Measurements from ENCODE around the gene ZMAT2. TPM values are rescaled to one million over a fixed set of nuclear protein-coding genes. Genes with fewer than 3 reads are reported as not detected.

The ZMAT2 gene
- total and polyA plus RNA-seq, 10 of the 15 experiments (the other 5 are each of a cell fraction or from before 2014, with no cell fraction given): 28.1 to 102 (median 42.9) TPM

DNA sequence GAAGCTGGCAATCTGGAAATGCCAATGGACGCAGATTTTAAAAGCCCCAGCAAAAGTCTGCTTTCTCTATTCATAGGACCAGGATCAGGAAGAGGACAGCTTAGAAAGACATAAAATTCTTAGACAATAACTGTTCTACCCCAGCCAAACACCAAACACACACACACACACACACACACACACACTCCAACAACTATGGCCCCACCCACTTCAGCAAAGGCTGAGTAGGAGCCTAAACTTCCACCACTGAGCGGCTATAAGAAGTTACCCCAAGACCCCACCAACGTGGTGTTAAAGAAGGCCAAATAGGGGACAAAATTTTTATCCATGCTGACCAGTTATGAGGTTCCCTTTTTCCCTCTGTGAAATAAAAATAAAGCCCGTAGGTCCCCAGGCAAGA lies 32.9 kb downstream of the ZMAT2 start:
- ChIA-PET RAD21 (ENCODE audit: unreplicated experiment) (no interaction called here), CTCF (no interaction called here), SMC1A (ENCODE audit: uncharacterized antibody, unreplicated experiment) (interaction anchor here (0.7 kb wide), 1 partner anchor 67 kb away, joined by 3 read pairs; no protein-coding TSS in a partner anchor), POLR2A (no interaction called here)
- no peaks in the 10 kb centered on the region for H3K36me3 ChIP-seq (ENCODE audit: control insufficient read depth in 2 of 2, insufficient read depth in 2 of 2, low read length in 1 of 2)
- no peaks in the 10 kb centered on the region; the same call in 2 of the 3 replicates for H3K9me3 ChIP-seq (replicated peaks; ENCODE audit: control insufficient read depth, insufficient read depth, low read length)
- 28% methylated on average over 4 of the region's 4 CpGs for WGBS (ENCODE audit: insufficient coverage, insufficient replicate concordance, low lambda C conversion rate, missing lambda C conversion rate)
- H4K20me1 ChIP-seq (ENCODE audit: control insufficient read depth, insufficient read depth): no peaks in the 10 kb centered on the region
- in situ Hi-C loops (cut with MboI) (no loop called here), intact Hi-C loops (cut with micrococcal nuclease; ENCODE audit: unreplicated experiment) (no loop called here)
- H2AFZ ChIP-seq (ENCODE audit: control insufficient read depth, low read depth, low read length): no peak overlapping the region
- H3K9ac ChIP-seq (ENCODE audit: control insufficient read depth, insufficient read depth, low read length): no peak overlapping the region
- H3K4me3 ChIP-seq: no peak overlapping the region
- H3K27me3 ChIP-seq (replicated peaks in 1 of 2; ENCODE audit: control insufficient read depth in 2 of 2, insufficient read depth in 2 of 2, low read length in 1 of 2): no peaks in the 10 kb centered on the region
- ATAC-seq: no peak
- no peak overlapping the region for H3K27ac ChIP-seq (ENCODE audit: control insufficient read depth, insufficient read depth)
- TF ChIP-seq RAD51 (IDR thresholded peaks at IDR 0.05): no peak
- no peak for TF ChIP-seq JUNB (IDR thresholded peaks at IDR 0.05)
- no peak for TF ChIP-seq NFXL1 (IDR thresholded peaks at IDR 0.05; ENCODE audit: borderline replicate concordance)
- no peak for TF ChIP-seq RELA (IDR thresholded peaks at IDR 0.05; ENCODE audit: borderline replicate concordance, partially characterized antibody)
- TF ChIP-seq IKZF2 (IDR thresholded peaks at IDR 0.05): no peak
- TF ChIP-seq CHD4 (IDR thresholded peaks at IDR 0.05): no peak
- no peak for TF ChIP-seq ZNF384 (IDR thresholded peaks at IDR 0.05; ENCODE audit: borderline replicate concordance, low read depth, low read length)
- TF ChIP-seq, protein P1, sequence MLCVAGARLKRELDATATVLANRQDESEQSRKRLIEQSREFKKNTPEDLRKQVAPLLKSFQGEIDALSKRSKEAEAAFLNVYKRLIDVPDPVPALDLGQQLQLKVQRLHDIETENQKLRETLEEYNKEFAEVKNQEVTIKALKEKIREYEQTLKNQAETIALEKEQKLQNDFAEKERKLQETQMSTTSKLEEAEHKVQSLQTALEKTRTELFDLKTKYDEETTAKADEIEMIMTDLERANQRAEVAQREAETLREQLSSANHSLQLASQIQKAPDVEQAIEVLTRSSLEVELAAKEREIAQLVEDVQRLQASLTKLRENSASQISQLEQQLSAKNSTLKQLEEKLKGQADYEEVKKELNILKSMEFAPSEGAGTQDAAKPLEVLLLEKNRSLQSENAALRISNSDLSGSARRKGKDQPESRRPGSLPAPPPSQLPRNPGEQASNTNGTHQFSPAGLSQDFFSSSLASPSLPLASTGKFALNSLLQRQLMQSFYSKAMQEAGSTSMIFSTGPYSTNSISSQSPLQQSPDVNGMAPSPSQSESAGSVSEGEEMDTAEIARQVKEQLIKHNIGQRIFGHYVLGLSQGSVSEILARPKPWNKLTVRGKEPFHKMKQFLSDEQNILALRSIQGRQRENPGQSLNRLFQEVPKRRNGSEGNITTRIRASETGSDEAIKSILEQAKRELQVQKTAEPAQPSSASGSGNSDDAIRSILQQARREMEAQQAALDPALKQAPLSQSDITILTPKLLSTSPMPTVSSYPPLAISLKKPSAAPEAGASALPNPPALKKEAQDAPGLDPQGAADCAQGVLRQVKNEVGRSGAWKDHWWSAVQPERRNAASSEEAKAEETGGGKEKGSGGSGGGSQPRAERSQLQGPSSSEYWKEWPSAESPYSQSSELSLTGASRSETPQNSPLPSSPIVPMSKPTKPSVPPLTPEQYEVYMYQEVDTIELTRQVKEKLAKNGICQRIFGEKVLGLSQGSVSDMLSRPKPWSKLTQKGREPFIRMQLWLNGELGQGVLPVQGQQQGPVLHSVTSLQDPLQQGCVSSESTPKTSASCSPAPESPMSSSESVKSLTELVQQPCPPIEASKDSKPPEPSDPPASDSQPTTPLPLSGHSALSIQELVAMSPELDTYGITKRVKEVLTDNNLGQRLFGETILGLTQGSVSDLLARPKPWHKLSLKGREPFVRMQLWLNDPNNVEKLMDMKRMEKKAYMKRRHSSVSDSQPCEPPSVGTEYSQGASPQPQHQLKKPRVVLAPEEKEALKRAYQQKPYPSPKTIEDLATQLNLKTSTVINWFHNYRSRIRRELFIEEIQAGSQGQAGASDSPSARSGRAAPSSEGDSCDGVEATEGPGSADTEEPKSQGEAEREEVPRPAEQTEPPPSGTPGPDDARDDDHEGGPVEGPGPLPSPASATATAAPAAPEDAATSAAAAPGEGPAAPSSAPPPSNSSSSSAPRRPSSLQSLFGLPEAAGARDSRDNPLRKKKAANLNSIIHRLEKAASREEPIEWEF (IDR thresholded peaks at IDR 0.05; ENCODE audit: insufficient replicate concordance, low read depth, low read length): no peak
- no peak for TF ChIP-seq RFX5 (IDR thresholded peaks at IDR 0.05; ENCODE audit: low read depth, low read length)
- TF ChIP-seq NBN (IDR thresholded peaks at IDR 0.05): no peak
- TF ChIP-seq MXI1 (IDR thresholded peaks at IDR 0.05; ENCODE audit: low read depth, low read length): no peak
- TF ChIP-seq MTA3 (IDR thresholded peaks at IDR 0.05; ENCODE audit: borderline replicate concordance, low read length): no peak
- TF ChIP-seq TCF12 (IDR thresholded peaks at IDR 0.05; ENCODE audit: low read depth, low read length): no peak
- TF ChIP-seq YBX1 (IDR thresholded peaks at IDR 0.05): no peak
- TF ChIP-seq RUNX3 (IDR thresholded peaks at IDR 0.05; ENCODE audit: low read length): no peak
- no peak for TF ChIP-seq SMAD1 (IDR thresholded peaks at IDR 0.05; ENCODE audit: low read depth, partially characterized antibody)
- TF ChIP-seq ZNF622 (IDR thresholded peaks at IDR 0.05): no peak
- no peaks in the 10 kb centered on the region for H3K4me1 ChIP-seq (ENCODE audit: control insufficient read depth, insufficient read depth, low read length)
- no peak for FAIRE-seq
- H3K4me2 ChIP-seq (ENCODE audit: control insufficient read depth, insufficient read depth): no peak overlapping the region
- no peak for DNase-seq (ENCODE audit: low read depth, low spot score)
- no peaks in the 10 kb centered on the region for H3K79me2 ChIP-seq (ENCODE audit: control insufficient read depth, insufficient read depth, low read length)
- BruUV-seq (replicated peaks): no TSS peak
